ENCODE results near the gene ZNF821.
A peak's percentile ranks its signal among the peaks of the same experiment; 100 is the strongest.
"Not testable (repeated sequence)": the region's sequence is repeated elsewhere in the genome, so short reads cannot be mapped to it uniquely, and the experiment has no call there.

ZNF821 gene

DNA sequence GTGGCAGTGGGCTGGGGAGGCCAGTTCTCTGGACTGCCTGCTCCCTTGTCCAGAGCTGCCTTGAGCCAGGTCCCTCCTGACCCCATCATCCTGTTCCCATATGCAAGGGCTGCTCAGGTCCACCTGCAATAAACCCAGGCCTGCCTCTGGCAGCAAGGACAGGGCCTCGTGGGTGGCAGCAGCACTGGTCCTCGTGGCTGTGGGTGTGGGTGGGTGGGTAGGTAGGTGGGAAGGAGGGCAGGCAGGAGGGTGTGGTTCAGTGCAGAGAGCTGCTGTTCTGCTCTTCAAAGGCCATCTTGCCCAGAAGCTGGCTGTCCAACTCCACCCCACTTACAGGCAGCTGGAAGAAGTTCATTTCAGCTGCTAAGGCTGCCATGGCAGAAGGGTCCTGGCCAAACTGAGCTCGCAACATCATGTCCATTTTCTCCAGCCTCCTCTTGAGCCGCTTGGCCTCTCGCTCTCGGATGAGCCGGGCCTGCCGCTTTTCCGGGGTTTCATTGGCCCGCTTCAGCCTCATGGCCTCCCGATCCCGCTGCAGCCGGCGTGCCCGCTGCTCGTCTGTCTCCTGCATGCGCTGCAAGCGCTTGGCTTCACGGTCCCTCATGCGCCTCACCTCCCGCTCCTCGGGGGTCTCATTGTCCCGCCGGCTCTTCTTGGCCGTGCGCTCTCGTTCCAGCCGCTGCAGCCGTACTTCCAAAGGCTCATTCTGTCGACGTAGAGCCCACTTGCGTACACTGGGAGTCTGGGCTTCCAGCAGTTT, 24.0 kb downstream of the ZNF821 start:
- DNase-seq (ENCODE audit: low read depth), result no peak

DNA sequence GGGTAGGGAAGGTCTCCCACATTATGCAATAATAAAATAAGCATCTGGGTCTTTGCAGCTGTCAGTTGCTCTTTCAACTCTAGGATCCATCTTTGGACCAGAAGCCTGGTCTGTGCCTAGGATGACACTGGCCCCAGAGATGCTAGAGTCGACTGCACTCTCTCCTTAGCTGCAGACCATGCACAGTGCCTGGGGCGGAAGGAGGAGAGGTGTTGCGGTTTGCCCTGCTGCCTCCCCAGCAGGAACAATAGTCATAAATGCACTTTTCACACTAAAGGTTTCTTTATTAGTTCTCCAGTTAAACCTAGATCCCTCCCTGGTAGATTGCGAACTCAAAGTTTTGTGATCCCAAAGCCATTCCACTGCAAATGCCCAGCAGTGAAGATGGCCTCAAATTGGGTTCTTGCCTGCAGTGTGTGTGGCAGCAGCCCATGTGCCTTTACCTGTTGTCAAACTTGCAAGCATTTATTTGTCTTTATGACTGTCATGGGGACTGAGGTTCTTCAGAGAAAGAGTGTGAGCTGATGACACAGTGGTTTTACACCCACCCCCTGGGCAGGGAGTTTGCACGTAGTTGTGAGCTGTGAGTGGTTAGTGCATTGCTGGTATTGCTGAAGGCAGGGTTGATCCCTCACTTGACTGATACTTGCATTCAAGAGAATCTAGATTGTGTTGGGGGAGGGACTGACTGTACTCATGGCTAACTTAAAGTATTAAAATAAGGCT, 27.9 kb downstream of the ZNF821 start:
- no peak for DNase-seq (ENCODE audit: low read depth)

DNA sequence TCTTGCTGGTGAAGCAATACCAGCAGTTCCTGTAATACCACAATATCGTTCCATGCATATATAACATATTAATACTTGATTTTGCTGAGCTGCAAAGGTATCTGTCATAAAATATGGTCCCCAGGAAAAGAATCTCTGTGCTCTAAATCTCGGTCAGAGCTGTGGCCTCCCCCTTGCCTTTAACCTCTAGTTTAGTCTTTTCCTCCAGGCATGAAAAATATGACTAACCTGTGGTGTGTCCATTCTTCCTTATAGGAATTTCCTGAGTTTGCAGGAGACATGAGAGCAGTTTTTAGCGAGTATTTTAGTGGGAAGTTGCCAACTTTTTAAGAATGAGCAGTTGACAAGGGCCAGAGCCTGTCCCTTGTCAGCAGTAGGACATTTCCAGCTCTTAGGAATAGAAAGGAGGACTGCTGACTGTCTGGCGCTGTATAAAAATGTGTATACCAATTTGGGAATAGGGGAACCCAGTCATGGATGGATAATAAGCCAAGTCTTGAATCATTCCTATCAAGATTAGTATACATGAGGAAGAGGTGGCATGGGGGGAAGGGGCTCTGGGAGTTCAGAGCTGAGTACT, 29.5 kb downstream of the ZNF821 start:
- no peak for DNase-seq (ENCODE audit: low read depth)

DNA sequence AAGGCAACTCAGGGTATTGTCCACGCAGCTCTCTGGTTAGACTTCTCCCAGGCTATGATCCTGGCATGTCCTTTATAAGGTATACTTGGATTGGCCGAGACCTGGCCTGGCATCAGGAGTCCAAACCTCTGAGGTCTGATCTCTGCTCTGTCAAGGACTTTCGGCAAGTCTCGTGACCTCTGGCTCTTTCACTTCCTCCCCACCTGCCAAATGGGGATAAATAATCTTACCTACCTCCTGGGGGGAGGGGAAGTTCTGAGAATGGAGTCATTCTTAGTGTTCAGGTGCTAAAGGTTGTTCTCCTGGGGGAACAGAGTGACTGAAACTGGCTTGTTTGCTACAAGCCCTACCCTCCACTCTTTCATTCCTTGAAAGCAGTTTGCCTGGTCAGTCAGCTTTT, 30.6 kb downstream of the ZNF821 start:
- no peak for DNase-seq (ENCODE audit: low read depth)

DNA sequence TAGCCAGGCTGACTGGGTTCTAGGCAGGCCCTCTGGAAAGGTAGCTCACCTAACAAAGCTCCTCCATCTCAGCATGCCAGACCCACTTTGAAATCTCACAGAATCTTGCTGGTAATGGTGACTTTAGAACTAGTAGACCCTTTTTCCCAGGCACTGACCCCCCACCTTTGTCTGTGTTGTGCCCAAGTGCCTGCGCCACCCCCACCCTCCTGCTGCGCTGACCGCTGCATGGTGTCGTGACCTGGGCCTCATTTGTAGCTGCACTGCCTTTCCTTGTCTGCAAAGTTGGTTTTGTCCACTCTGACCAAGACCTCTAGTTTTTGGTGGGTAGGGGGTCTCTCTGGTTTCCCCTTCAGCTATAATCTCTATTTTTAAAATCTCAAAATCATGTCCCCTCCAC, 31.4 kb downstream of the ZNF821 start:
- DNase-seq (ENCODE audit: low read depth), result no peak

DNA sequence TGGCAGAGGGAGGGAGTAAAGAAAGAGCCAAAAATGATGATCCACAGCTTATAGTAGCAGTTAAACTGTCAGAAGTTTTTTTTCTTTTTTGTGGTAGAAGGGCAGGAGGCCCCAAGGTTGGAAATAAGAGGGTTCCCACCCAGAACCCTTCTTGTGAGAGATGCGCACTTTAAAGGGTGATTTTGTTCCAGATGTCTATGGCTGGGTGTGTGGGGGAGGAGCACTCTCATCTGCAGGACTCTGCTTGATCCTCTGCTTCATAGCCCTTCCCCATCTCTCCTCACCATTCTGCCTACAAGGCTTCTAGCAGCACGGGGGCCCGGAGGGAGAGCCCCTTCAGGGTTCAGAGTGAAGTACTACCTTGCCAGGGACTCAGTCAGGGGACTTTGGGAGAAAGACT, 31.8 kb downstream of the ZNF821 start:
- no peak for DNase-seq (ENCODE audit: low read depth)

DNA sequence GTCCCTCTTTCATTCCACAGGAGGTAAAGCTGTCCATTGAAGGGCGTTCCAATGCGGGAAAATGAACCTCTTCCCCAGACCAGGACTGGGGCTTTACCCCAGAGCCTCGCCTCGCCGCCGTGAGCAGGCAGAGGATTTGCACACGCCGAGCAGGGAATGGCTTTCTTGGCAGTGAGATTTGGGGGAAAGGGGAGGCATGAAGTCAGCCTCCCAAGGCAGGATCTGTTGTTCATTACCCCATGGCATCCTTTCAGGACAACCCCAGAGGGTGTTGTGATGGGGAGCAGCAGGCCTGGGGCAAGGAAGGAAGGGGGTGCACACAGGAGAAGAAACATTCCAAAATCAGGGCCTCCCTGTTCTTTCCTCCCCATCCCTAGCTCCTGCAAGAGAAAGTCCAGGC, 32.2 kb downstream of the ZNF821 start:
- peak; percentile 24 for DNase-seq (ENCODE audit: low read depth)

DNA sequence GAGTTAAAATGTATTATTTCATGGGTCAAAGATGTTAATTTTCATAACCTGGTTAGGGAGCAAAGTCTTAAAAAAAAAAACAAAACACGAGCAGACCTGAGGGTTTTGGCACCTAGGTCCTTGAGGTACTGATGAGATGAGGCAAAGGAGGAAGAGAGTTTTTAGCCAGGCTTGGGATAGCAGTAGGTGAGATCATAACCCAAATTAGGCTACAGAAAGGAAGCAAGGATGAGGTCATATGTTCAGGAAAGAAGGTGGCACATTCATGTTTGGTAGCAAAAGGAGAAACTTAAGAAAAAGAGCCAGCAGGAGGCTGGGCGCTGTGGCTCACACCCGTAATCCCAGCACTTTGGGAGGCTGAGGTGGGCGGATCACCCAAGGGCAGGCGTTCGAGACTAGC, 35.4 kb downstream of the ZNF821 start:
- no peak for DNase-seq (ENCODE audit: low read depth)

DNA sequence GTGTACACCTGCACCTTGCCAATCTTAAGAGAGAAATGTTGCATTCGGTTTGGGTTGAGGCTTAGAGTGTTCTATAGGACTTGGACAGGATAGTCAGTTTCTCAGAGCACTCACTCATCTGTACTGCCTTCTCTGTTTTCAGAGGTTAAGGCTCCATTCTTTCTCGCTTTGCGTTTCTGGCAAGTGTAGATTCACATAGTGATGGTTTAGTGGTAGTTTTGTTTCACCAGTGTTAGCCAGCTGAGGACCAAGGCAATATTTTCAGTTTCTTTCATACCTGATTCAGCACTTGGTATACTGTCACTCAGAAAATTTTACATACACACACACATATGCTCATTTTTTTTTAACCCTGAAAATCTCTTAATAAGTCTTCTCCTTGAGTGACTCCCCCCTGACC, 36.9 kb downstream of the ZNF821 start:
- DNase-seq (ENCODE audit: low read depth), result no peak

DNA sequence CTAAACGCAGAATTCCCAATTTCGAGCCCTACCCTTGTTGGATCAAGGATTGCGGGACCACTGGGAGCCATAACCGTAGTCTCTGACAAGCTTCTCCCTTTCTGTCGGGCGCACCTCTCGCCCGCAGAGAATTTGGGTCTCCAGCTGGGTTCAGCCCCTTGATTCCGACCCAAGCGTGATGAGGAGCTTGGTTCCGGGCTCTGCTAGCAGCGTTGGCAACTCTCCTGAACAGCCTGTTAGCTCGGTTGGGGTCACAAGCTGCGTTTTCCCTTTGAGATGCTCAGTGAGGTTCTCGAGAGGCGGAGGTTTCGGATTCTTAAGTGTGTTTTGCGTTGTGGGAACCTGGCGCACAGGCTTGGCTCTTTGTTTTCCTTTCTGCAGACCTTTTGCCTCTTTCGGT, 37.6 kb downstream of the ZNF821 start:
- DNase-seq (ENCODE audit: low read depth), result no peak

DNA sequence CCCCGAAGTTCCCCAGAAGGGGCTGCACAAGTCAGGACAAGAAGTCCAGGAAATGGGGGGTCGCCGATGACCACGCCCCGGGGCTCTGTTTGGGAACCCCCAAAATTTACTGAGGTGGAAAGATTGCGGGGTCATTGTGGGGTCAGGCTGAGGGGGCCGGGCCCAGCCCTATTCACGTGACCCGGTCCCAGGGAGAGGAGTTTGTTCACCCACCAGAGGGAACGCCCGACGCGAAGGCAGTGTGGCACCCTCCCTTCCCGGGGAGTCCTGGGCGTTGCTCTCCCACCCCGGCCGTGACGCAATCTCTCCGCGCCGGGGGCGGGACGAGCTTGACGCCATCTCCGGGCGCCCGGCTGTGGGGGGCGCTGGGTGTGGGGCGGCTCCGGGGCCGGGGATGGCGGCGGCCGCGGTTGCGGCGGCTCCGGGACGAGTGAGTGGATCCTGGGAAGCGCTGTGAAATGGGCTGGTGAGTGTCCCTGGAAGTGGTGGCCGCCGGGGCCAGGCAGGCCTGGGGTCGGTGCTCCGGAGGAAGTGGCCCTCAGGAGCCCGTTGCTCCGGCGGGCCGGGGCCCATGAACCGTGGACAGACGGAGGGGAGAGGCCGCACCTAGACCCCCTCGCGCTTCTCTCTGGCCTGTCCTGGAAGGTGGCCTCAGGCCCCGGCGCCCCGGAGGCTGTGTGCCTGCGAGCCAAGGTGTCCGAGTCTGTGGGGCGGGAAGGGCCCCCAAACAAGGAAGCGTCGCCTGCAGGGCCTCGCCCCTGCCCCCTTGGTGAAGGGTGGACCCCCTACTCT, 38.1 kb downstream of the ZNF821 start, which contains the start of gene ATXN1L:
Gene ATXN1L (plus strand): TSS at position 338 of the 792 bp plus-strand sequence. CDS start 3,765 bp downstream, outside the sequence.
- DNase-seq (ENCODE audit: low read depth), result peak; percentile 83

DNA sequence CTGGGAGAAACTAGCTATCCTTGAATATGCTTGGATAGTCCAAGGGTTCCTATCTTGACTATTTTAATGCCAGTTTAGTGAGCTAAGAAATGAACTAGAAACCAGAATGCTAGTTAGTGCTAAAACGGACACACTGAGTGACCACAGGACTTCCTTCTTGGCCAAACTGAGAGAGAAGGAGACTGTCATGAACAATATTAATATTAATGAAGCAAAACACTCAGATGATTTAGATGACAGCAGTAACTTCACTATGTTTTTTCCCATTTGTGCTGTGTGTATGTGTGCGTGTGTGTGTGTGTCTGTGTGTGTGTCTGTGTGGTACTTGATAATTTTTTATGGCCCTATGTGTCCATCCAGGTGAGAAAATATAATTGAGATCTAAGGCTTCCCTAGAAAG, 40.4 kb downstream of the ZNF821 start:
- no peak for DNase-seq (ENCODE audit: low read depth)

DNA sequence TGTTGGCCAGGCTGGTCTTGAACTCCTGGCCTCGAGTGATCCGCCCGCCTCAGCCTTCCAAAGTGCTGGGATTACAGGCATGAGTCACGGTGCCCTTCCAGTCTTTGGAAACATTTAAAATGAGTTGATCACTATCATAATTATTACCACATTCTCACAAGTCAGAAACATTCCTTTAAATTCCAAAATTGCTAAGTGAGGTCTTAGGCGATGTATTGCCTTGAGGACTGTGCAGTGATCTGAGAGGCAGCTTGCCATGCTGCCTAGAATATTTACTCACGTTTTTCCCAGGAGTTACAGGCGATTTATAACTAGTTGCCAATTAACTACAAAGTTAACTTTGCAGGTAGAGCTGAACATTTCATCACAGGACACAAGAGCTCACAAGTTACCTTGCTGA, 43.9 kb downstream of the ZNF821 start:
- DNase-seq (ENCODE audit: low read depth), result peak; percentile 18

DNA sequence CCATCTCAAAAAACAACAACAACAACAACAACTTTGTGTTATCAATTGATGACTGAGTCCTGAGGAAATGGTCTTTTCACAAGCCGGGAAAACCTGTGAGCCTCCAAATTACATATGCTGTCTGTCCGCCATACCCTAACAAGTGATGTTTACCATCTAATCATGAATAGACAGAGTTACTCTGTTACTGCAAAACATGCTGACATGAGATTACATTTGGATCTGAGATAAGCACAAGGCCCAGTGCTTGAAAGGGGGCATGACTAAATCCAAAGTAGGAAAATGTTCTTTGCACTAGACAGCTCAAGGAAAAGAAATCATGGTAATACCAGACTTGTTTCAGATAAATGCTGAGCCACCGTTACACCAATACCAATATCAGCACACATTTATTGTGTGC, 46.8 kb downstream of the ZNF821 start:
- DNase-seq (ENCODE audit: low read depth), result no peak

DNA sequence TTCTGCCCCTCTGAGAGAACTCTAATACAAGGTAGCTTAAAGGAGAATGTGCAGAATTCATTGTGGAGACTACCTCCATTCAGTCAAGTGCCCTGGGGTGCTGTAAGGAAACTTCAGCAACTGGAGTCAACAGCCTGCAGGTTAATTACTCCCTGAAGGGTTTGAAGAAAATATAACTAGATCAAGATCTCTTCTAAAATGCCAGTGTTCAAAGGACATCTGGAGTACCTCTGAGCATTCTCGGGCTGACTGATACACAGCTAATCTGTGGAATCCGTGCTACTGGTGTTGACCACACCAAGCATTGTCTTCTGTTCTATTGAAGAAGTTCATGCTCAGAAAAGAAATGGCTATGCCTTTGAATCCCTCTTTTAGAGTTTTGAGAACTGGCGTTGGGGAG, 49.7 kb downstream of the ZNF821 start:
- no peak for DNase-seq (ENCODE audit: low read depth)

DNA sequence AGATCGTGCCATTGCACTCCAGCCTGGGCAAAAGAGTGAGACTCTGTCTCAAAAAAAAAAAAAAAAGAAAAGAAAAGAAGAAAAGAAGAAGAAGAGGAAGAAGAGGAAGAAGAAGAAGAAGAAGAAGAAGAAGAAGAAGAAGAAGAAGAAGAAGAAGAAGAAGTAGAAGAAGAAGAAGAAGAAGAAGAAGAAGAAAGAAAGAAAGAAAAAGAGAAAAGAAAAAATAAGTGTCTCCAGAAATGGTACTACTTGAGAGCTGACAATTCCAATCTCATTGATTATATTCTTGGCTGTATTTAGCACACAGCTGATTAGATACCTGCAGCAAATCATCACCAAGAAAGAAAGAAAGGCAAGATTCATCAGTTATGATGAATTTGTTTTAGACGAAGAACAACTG, 51.9 kb downstream of the ZNF821 start:
- DNase-seq (ENCODE audit: low read depth), result not testable (repeated sequence)

DNA sequence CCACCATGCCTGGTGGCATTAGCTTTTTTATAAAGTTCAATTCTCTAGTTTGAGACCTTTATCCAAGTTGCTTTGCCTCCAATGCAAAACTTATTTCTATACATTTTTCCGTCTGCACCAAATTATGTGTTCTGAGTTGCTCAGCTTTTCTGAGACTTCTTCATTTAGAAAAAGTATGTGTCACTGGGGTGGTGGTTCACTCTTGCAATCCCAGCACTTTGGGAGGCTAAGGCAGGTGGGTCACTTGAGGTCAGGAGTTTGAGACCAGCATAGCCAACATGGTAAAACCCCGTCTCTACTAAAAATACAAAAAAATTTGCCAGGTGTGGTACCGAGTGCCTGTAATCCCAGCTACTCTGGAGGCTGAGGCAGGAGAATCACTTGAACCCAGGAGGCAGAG, 52.3 kb downstream of the ZNF821 start:
- not testable (repeated sequence) for DNase-seq (ENCODE audit: low read depth)

DNA sequence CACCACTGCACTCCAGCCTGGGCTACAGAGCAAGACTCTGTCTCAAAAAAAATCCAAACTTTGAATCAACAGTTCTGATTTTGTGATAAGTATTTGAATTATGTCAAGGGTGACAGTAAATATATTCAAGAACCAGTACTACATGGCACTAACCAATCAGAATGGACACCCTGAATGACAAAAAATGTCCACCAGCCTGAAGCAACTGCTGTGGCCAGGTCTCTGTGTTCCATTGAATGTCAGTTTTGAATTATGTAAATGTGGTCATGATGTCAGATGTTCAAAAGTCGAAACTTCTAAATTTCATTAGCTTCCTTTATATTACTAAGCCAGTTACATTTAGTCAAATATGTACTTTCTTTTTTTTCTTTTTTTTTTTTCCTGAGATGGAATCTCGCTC, 53.6 kb downstream of the ZNF821 start:
- DNase-seq (ENCODE audit: low read depth), result no peak

DNA sequence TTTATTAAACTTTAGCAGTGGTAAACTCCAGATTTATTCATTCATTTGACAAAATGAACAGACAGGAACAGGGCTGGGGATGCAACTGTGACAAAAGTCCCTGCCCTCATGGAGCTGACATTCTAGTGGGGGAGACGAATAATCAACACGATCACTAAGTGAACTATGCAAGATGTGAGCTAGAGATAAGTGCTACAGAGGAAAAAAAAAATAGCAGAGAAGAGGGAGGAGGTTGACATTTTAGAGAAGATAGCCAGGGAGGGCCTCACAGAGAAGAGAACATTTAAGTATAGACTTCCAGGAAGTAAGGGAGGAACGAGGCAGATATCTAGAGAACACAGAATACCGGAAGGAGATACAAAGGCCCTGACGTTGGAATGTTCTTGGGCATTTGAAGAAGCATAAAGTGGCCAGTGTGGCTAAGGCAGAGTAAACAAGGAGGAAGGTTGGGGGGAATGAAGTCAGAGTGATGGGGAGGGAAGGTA, 57.4 kb downstream of the ZNF821 start:
- no peak for DNase-seq (ENCODE audit: low read depth)

DNA sequence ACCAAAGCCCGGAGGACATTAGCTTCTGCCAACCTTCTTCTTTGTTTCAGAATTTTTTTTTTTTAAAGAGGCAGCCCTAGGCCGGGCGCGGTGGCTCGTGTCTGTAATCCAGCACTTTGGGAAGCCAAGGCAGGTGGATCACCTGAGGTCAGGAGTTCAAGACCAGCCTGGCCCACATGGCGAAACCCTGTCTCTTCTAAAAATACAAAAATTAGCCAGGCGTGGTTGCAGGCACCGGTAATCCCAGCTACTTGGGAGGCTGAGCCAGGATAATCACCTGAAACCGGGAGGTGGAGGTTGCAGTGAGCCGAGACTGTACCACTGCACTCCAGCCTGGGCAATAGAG, 66.9 kb downstream of the ZNF821 start:
- DNase-seq (ENCODE audit: low read depth), result not testable (repeated sequence)

DNA sequence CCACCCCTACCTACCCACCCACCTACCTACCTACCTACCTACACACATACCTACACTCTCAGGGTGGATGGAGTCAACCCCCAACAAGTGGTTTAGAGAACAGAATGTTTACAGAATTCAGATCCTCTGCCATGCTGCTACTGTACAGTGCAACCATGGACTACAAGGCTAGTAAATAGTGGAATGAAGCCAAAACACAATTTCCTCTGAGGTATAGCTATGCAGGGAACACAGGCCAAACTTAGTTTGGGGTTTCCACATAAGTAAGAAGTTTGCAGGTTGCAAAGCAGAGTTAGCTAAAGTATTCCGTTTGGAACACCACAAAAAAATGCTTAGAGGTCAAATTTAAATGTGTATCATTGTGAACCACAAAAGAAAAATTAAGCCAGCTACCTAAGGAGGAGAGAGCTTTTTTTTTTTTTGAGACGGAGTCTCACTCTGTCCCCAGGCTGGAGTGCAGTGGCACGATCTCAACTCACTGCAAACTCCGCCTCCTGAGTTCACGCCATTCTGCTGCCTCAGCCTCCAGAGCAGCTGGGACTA, 72.7 kb downstream of the ZNF821 start:
- no peak for DNase-seq (ENCODE audit: low read depth)

DNA sequence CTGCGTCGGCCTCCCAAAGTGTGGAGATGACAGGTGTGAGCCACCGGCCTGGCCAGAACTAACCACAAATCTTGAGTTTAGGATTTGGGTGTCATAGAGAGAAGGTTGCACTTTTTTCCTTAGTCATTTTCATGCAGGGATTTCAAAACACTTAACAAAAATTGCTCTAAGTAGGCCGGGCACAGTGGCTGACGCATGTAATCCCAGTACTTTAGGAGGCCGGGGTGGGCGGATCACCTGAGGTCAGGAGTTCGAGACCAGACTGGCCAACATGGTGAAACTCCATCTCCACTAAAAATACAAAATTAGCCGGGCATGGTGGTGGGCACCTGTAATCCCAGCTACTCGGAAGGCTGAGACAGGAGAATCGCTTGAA, 73.8 kb downstream of the ZNF821 start:
- DNase-seq (ENCODE audit: low read depth), result not testable (repeated sequence)
